Subcutaneous abdominal adipose tissue (tissue), 5 donors: ENCODE data around the gene PTPRD.
A peak's percentile ranks its signal among the peaks of the same experiment; 100 is the strongest.

ENCODE experiments used
- H3K27ac ChIP-seq: one replicate; pipeline ENCODE4 v1.7.0; 2013; ENCODE audit warnings: low read depth, mild to moderate bottlenecking, inconsistent platforms, low read length, moderate library complexity
- H3K27me3 ChIP-seq, 5 donors: one replicate each; pipeline ENCODE4 v1.7.0; 2013; ENCODE audit warnings: low read length in 5 of 5, inconsistent platforms in 1 of 5; ENCODE audit not compliant: control insufficient read depth in 5 of 5, insufficient read depth in 4 of 5
- H3K36me3 ChIP-seq, 5 donors: one replicate each; pipeline ENCODE4 v1.7.0; 2013; ENCODE audit warnings: low read length in 5 of 5; ENCODE audit not compliant: control insufficient read depth in 5 of 5, insufficient read depth in 5 of 5
- H3K4me1 ChIP-seq, 5 donors: one replicate each; pipeline ENCODE4 v1.7.0; 2013; ENCODE audit warnings: low read length in 5 of 5, mild to moderate bottlenecking in 3 of 5, moderate library complexity in 1 of 5; ENCODE audit not compliant: control insufficient read depth in 5 of 5, insufficient read depth in 5 of 5
- H3K4me3 ChIP-seq, 5 donors: one replicate each; pipeline ENCODE4 v1.7.0; 2013; ENCODE audit warnings: low read length in 5 of 5, low read depth in 1 of 5
- H3K9ac ChIP-seq, 5 donors: one replicate each; pipeline ENCODE4 v1.7.0; 2013; ENCODE audit warnings: low read length in 5 of 5, mild to moderate bottlenecking in 4 of 5, moderate library complexity in 3 of 5
- H3K9me3 ChIP-seq, 5 donors: one replicate each; pipeline ENCODE4 v1.7.0; 2013; ENCODE audit warnings: low read length in 5 of 5; ENCODE audit not compliant: control insufficient read depth in 5 of 5
- donor health status: healthy.
- donor health status: healthy.
- donor health status: healthy.
- donor health status: healthy.
- donor health status: healthy.

PTPRD gene

GRCh38 chr9:10232352-10232930, 380.4 kb downstream of the PTPRD start:
- Histone ChIP-seq H3K27ac (no peak overlapping the region), H3K9ac (no peak overlapping the region), H3K4me1 (no peaks in the 10 kb centered on the region), H3K36me3 (no peaks in the 10 kb centered on the region), H3K4me3 (no peak overlapping the region), H3K27me3 (no peaks in the 10 kb centered on the region), H3K9me3 (no peaks in the 10 kb centered on the region)

DNA sequence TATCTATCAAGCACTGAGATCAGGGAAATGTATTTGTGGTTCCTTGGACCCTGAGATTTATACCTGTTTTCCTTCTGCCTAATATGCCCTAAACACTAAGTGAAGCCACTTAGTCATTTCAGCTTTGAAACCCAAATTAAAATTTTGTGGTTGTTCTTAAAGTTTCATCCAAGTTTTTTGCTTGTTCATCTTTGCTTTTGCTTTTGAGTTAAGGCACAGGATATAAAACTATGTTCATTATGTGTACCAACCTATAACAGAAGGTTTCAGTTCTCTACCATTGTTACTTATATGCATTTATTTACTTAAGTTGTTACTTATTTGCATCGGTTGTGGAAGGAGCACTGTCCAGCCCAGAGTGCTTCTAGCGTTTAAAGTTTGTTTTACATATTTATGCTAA, 382.3 kb downstream of the PTPRD start:
- no peak overlapping the region for H3K4me3 ChIP-seq
- no peaks in the 10 kb centered on the region for H3K9me3 ChIP-seq
- no peaks in the 10 kb centered on the region for H3K4me1 ChIP-seq
- peaks cover 0 to 2% (median 0%) of the 10 kb centered on the region in 5 donors for H3K27me3 ChIP-seq
- H3K9ac ChIP-seq: no peak overlapping the region
- no peaks in the 10 kb centered on the region for H3K36me3 ChIP-seq
- no peak overlapping the region for H3K27ac ChIP-seq

DNA sequence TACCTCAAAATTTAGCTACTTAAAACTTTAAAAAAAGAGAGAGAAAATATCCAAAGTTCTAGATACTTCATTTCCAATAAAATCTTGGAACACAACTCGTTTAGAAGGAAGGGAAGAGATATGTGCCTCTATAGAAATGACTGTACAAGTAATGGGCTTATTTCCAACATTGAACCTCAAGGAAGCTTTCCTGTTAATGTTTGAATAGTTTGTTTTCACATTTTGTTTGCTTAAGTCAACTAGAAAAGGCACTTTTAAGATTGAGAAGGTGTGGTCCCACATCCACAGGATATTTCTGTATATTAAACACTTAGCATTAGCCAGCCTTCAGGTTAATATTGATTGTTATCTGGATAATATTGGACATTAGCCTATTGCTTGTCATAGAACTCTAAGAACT, 384.7 kb downstream of the PTPRD start:
- Histone ChIP-seq H3K4me1 (no peaks in the 10 kb centered on the region), H3K9ac (no peak overlapping the region), H3K36me3 (no peaks in the 10 kb centered on the region), H3K27me3 (peaks cover 0 to 2% (median 0%) of the 10 kb centered on the region in 5 donors), H3K27ac (no peak overlapping the region), H3K9me3 (no peaks in the 10 kb centered on the region), H3K4me3 (no peak overlapping the region)

DNA sequence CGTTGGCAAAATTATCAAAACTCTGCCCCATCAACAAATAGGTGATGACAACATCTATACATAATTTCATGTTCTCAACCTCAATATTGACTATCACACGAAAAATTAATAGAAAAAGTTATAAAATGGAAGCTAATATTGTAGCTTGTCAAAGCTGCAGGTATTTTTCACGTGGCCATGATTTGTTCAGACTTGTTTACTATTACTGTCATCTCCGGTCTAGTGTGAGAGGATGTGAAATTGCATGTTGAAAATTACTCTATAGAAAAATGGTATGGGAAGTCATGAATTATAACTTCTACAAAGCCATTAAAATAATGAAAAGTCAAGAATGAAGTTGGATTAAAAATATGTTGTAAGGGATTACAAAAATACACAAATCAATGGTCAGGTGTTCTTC, 385.8 kb downstream of the PTPRD start:
- Histone ChIP-seq H3K4me1 (no peaks in the 10 kb centered on the region), H3K4me3 (no peak overlapping the region), H3K27ac (no peak overlapping the region), H3K9ac (no peak overlapping the region), H3K27me3 (peaks cover 0 to 2% (median 0%) of the 10 kb centered on the region in 5 donors), H3K36me3 (no peaks in the 10 kb centered on the region), H3K9me3 (no peaks in the 10 kb centered on the region)

DNA sequence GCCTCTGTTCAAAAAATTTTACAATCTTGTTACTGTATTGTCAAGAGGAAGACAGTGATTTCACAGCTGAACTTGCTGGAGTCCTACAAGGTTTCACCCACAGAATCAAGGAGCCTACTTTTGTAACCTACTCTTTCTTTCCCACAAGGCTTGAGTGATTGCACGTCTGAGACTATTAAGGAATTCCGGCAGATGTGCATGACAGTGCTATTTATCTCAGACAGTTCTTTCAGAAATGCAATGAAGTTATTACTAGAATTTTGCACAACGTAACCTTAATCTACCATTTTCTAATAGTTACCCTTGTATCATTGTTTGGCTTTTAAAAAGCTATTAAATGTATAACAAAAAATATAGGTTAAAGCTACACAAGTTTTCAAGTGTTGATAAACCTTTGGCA, 400.1 kb downstream of the PTPRD start:
- Histone ChIP-seq H3K9me3 (no peaks in the 10 kb centered on the region), H3K4me3 (no peak overlapping the region), H3K4me1 (peaks cover 0 to 5% (median 0%) of the 10 kb centered on the region in 5 donors), H3K9ac (no peak overlapping the region), H3K27ac (no peak overlapping the region), H3K36me3 (no peaks in the 10 kb centered on the region), H3K27me3 (no peaks in the 10 kb centered on the region)

GRCh38 chr9:10208691-10209069, 404.1 kb downstream of the PTPRD start:
- H3K27ac ChIP-seq: no peak overlapping the region
- H3K9ac ChIP-seq: no peak overlapping the region
- H3K27me3 ChIP-seq: no peaks in the 10 kb centered on the region
- peaks cover 0 to 5% (median 0%) of the 10 kb centered on the region in 5 donors for H3K4me1 ChIP-seq
- no peaks in the 10 kb centered on the region for H3K36me3 ChIP-seq
- H3K4me3 ChIP-seq: peak overlapping the region in 2 of 5 donors; percentile 7 to 26
- H3K9me3 ChIP-seq: no peaks in the 10 kb centered on the region

DNA sequence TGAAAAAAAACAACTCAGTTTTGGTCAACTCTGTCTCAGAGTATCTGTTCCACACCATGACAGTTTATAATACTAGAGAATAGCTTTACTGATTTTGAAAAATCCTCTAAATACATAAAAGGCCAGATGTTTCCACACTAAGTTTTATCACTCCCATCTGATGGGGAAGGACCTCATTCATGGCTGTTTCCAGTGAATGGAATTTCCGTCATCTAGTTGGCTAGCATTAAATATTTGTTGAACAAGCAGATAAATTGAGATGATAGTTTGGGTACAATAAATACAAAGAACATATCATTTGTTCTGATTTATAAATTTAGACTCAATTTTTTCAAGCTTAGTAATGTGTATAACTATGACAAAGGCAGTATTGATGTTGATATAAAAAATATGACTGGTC, 408.5 kb downstream of the PTPRD start:
- Histone ChIP-seq H3K4me1 (peaks cover 0 to 5% (median 0%) of the 10 kb centered on the region in 5 donors), H3K36me3 (no peaks in the 10 kb centered on the region), H3K9ac (no peak overlapping the region), H3K4me3 (no peak overlapping the region), H3K27me3 (no peaks in the 10 kb centered on the region), H3K9me3 (no peaks in the 10 kb centered on the region), H3K27ac (no peak overlapping the region)

DNA sequence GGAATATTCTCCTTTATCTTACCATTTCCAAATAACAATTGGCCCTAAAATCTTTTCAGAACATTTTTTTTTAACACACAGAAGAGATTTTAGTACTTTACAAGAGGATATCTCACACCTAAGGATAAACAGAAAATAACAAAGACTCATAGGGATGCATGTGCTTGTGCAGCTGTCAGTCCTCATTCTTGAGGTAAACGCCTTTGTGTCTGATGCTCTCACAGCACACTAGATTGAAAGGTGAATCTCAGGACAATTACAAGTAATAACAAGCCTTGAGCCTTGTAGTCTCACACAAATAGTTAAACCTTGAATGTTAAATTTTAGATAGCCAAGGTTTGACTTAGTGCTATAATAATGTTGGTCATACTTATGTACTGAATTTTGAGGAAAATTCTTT, 439.2 kb downstream of the PTPRD start:
- no peaks in the 10 kb centered on the region for H3K36me3 ChIP-seq
- H3K4me3 ChIP-seq: no peak overlapping the region
- no peak overlapping the region for H3K27ac ChIP-seq
- H3K9me3 ChIP-seq: no peaks in the 10 kb centered on the region
- no peak overlapping the region for H3K9ac ChIP-seq
- H3K4me1 ChIP-seq: no peaks in the 10 kb centered on the region
- no peaks in the 10 kb centered on the region for H3K27me3 ChIP-seq

- Histone ChIP-seq H3K27me3 (no peaks in the 10 kb centered on the region), H3K36me3 (no peaks in the 10 kb centered on the region), H3K9me3 (no peaks in the 10 kb centered on the region), H3K9ac (no peak overlapping the region), H3K27ac (no peak overlapping the region), H3K4me1 (no peaks in the 10 kb centered on the region), H3K4me3 (no peak overlapping the region)
Measured at GRCh38 chr9:10172476-10172875, 440.3 kb downstream of the PTPRD start.

GRCh38 chr9:10168241-10168640, 444.6 kb downstream of the PTPRD start:
- Histone ChIP-seq H3K9ac (no peak overlapping the region), H3K27ac (no peak overlapping the region), H3K4me3 (no peak overlapping the region), H3K4me1 (no peaks in the 10 kb centered on the region), H3K36me3 (no peaks in the 10 kb centered on the region), H3K9me3 (no peaks in the 10 kb centered on the region), H3K27me3 (no peaks in the 10 kb centered on the region)

GRCh38 chr9:10148796-10149195, 464.0 kb downstream of the PTPRD start:
- H3K27ac ChIP-seq: no peak overlapping the region
- no peaks in the 10 kb centered on the region for H3K27me3 ChIP-seq
- H3K4me1 ChIP-seq: no peaks in the 10 kb centered on the region
- no peak overlapping the region for H3K4me3 ChIP-seq
- H3K9ac ChIP-seq: no peak overlapping the region
- H3K9me3 ChIP-seq: peaks cover 0 to 4% (median 0%) of the 10 kb centered on the region in 5 donors
- no peaks in the 10 kb centered on the region for H3K36me3 ChIP-seq
